Measurements from ENCODE around the gene NRM. TPM values are rescaled to one million over a fixed set of nuclear protein-coding genes. Genes with fewer than 3 reads are reported as not detected.

Gene NRM
- total RNA-seq, 1 donor from 2014 or later: 52.2 TPM

GRCh38 chr6:30691208-30691847 lies 544 bp upstream of the NRM start:
- Mint-ChIP-seq H3K9me3 (ENCODE audit: unreplicated experiment) (peaks cover 19% of the 10 kb centered on the region), H3K36me3 (ENCODE audit: unreplicated experiment) (no peaks in the 10 kb centered on the region), H3K27ac (ENCODE audit: unreplicated experiment) (peak overlapping the region; percentile 90), H3K4me1 (ENCODE audit: low read depth, unreplicated experiment) (peaks cover 35% of the 10 kb centered on the region), H3K27me3 (ENCODE audit: unreplicated experiment) (peaks cover 18% of the 10 kb centered on the region), H3K4me3 (ENCODE audit: unreplicated experiment) (peak overlapping the region; percentile 88)
- DNase-seq: no peak
- TF ChIP-seq CTCF (IDR thresholded peaks at IDR 0.05; ENCODE audit: partially characterized antibody, unreplicated experiment): no peak

- H3K27ac Mint-ChIP-seq (ENCODE audit: unreplicated experiment): peak overlapping the region; percentile 100
- H3K9me3 Mint-ChIP-seq (ENCODE audit: unreplicated experiment): peaks cover 25% of the 10 kb centered on the region
- no peak for TF ChIP-seq CTCF (IDR thresholded peaks at IDR 0.05; ENCODE audit: partially characterized antibody, unreplicated experiment)
- peaks cover 40% of the 10 kb centered on the region for H3K4me1 Mint-ChIP-seq (ENCODE audit: low read depth, unreplicated experiment)
- no peak for DNase-seq
- peaks cover 28% of the 10 kb centered on the region for H3K27me3 Mint-ChIP-seq (ENCODE audit: unreplicated experiment)
- peak overlapping the region; percentile 100 for H3K4me3 Mint-ChIP-seq (ENCODE audit: unreplicated experiment)
- peaks cover 4% of the 10 kb centered on the region for H3K36me3 Mint-ChIP-seq (ENCODE audit: unreplicated experiment)
Observed at GRCh38 chr6:30689985-30690384, 799 bp downstream of the NRM start.

GRCh38 chr6:30689022-30689865 lies 1.5 kb downstream of the NRM start:
- H3K4me1 Mint-ChIP-seq (ENCODE audit: low read depth, unreplicated experiment): peaks cover 42% of the 10 kb centered on the region
- H3K27ac Mint-ChIP-seq (ENCODE audit: unreplicated experiment): peak overlapping the region; percentile 100
- no peak for TF ChIP-seq CTCF (IDR thresholded peaks at IDR 0.05; ENCODE audit: partially characterized antibody, unreplicated experiment)
- H3K9me3 Mint-ChIP-seq (ENCODE audit: unreplicated experiment): peaks cover 27% of the 10 kb centered on the region
- no peak for DNase-seq
- peak overlapping the region; percentile 100 for H3K4me3 Mint-ChIP-seq (ENCODE audit: unreplicated experiment)
- H3K36me3 Mint-ChIP-seq (ENCODE audit: unreplicated experiment): peaks cover 5% of the 10 kb centered on the region
- peaks cover 31% of the 10 kb centered on the region for H3K27me3 Mint-ChIP-seq (ENCODE audit: unreplicated experiment)

- H3K27ac Mint-ChIP-seq (ENCODE audit: unreplicated experiment): peak overlapping the region; percentile 100
- DNase-seq: no peak
- H3K4me3 Mint-ChIP-seq (ENCODE audit: unreplicated experiment): peak overlapping the region; percentile 100
- H3K36me3 Mint-ChIP-seq (ENCODE audit: unreplicated experiment): peaks cover 5% of the 10 kb centered on the region
- no peak for TF ChIP-seq CTCF (IDR thresholded peaks at IDR 0.05; ENCODE audit: partially characterized antibody, unreplicated experiment)
- peaks cover 44% of the 10 kb centered on the region for H3K4me1 Mint-ChIP-seq (ENCODE audit: low read depth, unreplicated experiment)
- peaks cover 34% of the 10 kb centered on the region for H3K27me3 Mint-ChIP-seq (ENCODE audit: unreplicated experiment)
- peaks cover 29% of the 10 kb centered on the region for H3K9me3 Mint-ChIP-seq (ENCODE audit: unreplicated experiment)
Observed at GRCh38 chr6:30688569-30688968, 2.2 kb downstream of the NRM start.
